Astrocyte (in vitro differentiated cells and primary cell): ENCODE data around the gene HKDC1.

ENCODE experiments used
- CTCF ChIP-seq: IDR thresholded peaks from 2 replicates; pipeline ENCODE4 v1.5.1; 2011; ENCODE audit warnings: low read depth, mild to moderate bottlenecking, inconsistent platforms, low read length, moderate library complexity; ENCODE audit not compliant: insufficient read depth
- EZH2 ChIP-seq: IDR thresholded peaks from 2 replicates; pipeline ENCODE4 v1.6.1; 2012; ENCODE audit warnings: mild to moderate bottlenecking, low read length, inconsistent platforms; ENCODE audit not compliant: insufficient read depth

GRCh38 chr10:69229616-69229916 lies 9.4 kb downstream of the HKDC1 start:
- TF ChIP-seq CTCF = no peak
- no peak for TF ChIP-seq EZH2
